Coronary artery (tissue), 2 donors: Measurements from ENCODE around the gene VIT.

ENCODE experiments used
- DNase-seq: peaks from one replicate; pipeline ENCODE4 v3.0.0-alpha.2; 2017; ENCODE audit warnings: low spot score
- H3K27ac ChIP-seq, 2 donors: fragments of 200-600 bp; sonication (generic); one replicate each; pipeline ENCODE4 v1.5.1; 2016 to 2019
- H3K4me3 ChIP-seq: fragments of 200-600 bp; sonication (generic); 2 replicates; pipeline ENCODE4 v1.5.1; 2016; ENCODE audit warnings: mild to moderate bottlenecking, moderate library complexity
- TF ChIP-seq, protein P1 (sequence below): fragments of 200-600 bp; sonication (generic); IDR thresholded peaks from one replicate; pipeline ENCODE4 v1.5.1; 2019; ENCODE audit warnings: antibody characterized with exemption

The VIT gene

DNA sequence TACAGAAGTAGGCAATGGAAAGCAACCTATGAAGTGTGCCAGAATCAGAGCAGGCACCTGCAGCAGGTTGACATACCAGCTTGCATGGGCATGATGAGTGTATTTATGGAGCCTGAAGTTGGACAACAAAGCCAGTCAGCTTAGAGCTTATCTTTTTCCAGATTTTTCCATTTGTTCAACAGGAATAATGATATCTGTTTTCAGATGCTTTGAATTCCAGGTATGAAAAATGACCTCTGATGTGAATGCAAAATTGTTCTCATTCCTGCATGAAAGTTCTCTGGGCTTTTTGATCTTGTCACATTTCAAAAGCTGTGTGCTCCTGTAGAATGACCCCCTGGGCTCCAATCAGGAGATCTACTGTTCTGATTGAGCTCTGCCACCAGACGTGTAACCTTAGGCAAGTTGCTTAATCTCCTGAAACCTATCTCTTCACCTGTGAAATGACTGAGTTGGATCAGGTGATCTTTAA lies 38.2 kb upstream of the VIT start:
- DNase-seq = no peak
- Histone ChIP-seq H3K27ac (no peak overlapping the region), H3K4me3 (no peak overlapping the region)
- TF ChIP-seq, protein P1, sequence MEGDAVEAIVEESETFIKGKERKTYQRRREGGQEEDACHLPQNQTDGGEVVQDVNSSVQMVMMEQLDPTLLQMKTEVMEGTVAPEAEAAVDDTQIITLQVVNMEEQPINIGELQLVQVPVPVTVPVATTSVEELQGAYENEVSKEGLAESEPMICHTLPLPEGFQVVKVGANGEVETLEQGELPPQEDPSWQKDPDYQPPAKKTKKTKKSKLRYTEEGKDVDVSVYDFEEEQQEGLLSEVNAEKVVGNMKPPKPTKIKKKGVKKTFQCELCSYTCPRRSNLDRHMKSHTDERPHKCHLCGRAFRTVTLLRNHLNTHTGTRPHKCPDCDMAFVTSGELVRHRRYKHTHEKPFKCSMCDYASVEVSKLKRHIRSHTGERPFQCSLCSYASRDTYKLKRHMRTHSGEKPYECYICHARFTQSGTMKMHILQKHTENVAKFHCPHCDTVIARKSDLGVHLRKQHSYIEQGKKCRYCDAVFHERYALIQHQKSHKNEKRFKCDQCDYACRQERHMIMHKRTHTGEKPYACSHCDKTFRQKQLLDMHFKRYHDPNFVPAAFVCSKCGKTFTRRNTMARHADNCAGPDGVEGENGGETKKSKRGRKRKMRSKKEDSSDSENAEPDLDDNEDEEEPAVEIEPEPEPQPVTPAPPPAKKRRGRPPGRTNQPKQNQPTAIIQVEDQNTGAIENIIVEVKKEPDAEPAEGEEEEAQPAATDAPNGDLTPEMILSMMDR = no peak

DNA sequence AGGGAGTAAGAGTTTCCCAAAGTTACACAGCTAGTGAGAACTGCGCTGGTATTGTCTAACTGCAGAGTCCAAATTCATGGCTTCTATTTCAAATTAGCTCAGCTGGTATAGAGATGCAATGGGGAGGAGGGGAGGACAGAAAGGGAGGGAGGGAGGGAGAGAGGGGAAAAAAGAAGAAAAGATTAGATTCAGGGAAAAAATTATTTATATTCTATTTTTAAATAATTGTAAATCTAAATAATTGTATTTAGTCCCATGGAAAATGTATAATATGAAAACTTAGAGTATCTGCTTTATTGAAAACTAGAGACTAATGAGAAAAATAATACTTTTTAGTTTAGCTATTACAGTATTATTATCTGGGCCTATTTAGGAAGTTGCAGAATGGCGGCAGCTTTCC lies 37.3 kb upstream of the VIT start:
- DNase-seq = no peak
- TF ChIP-seq, protein P1 = no peak
- no peak overlapping the region for H3K27ac ChIP-seq
- H3K4me3 ChIP-seq = no peak overlapping the region

DNA sequence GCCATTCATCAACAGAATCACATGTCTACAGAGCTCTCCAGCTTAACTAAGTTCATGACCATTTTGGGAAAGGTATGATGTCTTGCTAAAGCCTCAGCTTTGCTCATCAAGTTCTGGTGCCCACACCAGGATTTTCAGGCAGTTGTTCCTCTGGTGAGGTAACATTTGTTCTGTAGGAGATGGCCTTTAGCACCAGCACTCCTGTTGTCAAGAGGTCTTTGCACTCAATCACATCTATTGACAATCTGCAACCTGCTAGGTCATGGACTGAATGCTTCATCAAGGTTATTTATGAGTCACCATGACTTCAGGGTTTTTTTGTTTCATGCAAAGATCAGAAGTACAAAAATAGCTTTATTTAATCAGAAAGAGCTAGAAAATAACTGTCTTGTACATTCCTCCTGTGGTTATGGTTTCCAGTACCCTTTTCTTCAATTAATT lies 36.6 kb upstream of the VIT start:
- H3K4me3 ChIP-seq = no peak overlapping the region
- DNase-seq = no peak
- H3K27ac ChIP-seq = no peak overlapping the region
- TF ChIP-seq, protein P1 = no peak

DNA sequence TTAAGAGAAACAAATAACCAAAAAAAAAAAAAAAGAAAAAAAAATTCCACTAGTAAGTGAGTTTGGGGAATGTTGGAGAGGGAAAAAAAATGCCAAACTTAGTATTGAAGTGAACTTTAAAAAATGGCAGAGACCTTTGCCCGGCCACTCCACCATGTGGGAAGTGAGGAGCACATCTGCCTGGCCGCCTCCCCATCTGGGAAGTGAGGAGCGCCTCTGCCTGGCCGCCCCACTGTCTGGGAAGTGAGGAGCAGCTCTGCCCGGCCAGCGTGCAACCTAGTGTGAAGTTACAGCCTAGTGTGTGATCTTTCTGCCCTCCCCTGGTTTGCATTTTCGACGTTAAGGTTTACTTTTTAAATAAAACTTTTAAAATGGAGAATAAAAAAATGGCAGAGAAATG lies 33.9 kb upstream of the VIT start:
- no peak overlapping the region for H3K27ac ChIP-seq
- TF ChIP-seq, protein P1 = no peak
- no peak for DNase-seq
- H3K4me3 ChIP-seq = no peak overlapping the region

DNA sequence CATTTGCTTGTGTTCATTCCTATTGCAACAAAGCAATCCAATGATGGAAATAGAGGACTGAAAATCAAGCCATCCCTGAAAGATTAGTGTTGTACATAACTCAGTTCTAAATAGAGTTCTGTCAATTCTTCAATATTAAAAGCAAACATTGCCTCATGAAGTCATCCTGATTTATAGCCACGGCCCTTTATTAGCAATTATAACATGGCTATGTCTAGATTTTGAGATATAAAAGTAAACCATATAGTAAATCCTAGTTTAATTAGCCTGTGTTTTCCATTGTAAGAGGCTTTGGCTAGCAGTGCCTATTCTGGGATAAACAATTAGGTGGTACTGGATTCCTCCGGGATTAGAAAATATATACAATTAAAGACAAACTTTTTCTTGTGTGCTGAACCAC lies 33.2 kb upstream of the VIT start:
- TF ChIP-seq, protein P1 = no peak
- Histone ChIP-seq H3K4me3 (no peak overlapping the region), H3K27ac (no peak overlapping the region)
- DNase-seq = no peak

DNA sequence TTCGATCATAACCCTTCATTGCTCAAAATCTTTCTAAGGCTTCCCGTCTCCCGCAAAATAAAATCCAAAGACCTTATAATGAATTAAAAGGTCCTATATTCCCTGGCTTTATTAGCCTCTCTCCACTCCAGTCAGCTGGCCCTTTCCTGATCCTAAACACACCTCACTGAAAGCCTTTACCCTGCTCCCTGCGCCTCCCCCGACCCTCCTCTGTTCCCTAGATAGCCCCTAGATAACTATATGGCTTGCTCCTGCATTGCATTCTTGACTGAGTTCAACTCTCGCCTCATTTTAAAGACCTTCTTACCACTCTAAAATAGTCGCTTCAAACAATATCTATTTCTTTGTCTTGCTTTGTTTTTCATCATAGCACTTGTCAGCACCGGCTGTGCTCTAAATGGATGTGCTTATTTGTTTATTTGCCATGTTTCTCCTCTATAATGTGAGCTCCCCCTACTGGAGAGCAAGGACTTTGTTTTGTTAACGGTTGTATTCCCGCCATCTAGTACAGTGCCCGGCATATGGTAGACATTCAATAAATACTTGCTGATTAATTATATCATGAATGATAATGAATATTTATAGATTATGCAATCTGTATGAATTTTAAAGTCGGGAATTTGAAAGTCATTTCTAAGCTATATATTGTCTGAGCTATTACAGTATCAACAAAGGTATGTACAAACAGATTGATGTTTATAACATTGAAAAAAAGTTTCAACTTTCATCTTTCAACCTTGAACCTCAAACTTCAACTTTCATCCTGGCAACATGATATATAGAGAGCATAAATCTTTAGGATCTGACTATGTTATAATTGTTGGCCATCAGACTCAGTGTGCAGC lies 32.4 kb upstream of the VIT start:
- TF ChIP-seq, protein P1 = peak; percentile 58
- no peak for DNase-seq

DNA sequence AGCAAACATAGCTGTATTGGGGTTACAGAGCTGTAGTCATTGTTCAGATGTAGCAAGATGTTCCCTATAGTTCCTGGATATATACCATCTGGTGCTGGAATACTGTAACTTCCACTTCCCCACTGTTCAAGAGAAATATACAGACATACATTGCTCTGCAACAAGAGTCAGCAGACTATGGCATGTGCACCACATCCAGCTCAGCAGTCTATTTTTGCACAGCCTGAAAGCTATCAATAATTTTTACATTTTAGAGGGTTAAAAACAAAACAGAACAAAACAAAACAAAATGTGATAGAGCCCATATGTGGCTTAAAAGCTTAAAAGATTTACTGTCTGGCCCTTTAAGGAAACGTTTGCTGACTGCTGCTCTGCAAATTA lies 31.8 kb upstream of the VIT start:
- Histone ChIP-seq H3K27ac (no peak overlapping the region), H3K4me3 (no peak overlapping the region)
- DNase-seq = no peak
- TF ChIP-seq, protein P1 = no peak

More for the DNA sequence above, 32.4 kb upstream of the VIT start:
- H3K4me3 ChIP-seq = no peak overlapping the region
- H3K27ac ChIP-seq = no peak overlapping the region
